Suppressor macrophage (primary cell): ENCODE measurements around the gene GAP43.

Experiments used
- DNase-seq, 4 experiments: peaks; one replicate each; pipeline ENCODE4 v3.0.0-alpha.2; 2020 to 2022

GAP43 gene

GRCh38 chr3:115627180-115628074 lies 4.1 kb downstream of the GAP43 start:
- no peak for DNase-seq

- no peak for DNase-seq
Measured at GRCh38 chr3:115628075-115628412, 4.7 kb downstream of the GAP43 start.

GRCh38 chr3:115630850-115631249 lies 7.5 kb downstream of the GAP43 start:
- no peak for DNase-seq

- DNase-seq, result no peak
Measured at GRCh38 chr3:115632026-115632425, 8.7 kb downstream of the GAP43 start.

- no peak for DNase-seq
Measured at GRCh38 chr3:115633467-115633866, 10.2 kb downstream of the GAP43 start.

- no peak for DNase-seq
Measured at GRCh38 chr3:115634052-115634451, 10.7 kb downstream of the GAP43 start.

- no peak for DNase-seq
Measured at GRCh38 chr3:115635406-115635805, 12.1 kb downstream of the GAP43 start.

GRCh38 chr3:115638241-115638640 lies 14.9 kb downstream of the GAP43 start:
- DNase-seq, result no peak

GRCh38 chr3:115638991-115639390 lies 15.7 kb downstream of the GAP43 start:
- no peak for DNase-seq

- no peak for DNase-seq
Measured at GRCh38 chr3:115644391-115644790, 21.1 kb downstream of the GAP43 start.

- no peak for DNase-seq
Measured at GRCh38 chr3:115646027-115646690, 22.8 kb downstream of the GAP43 start.

GRCh38 chr3:115648559-115648958 lies 25.2 kb downstream of the GAP43 start:
- no peak for DNase-seq

GRCh38 chr3:115651087-115651486 lies 27.8 kb downstream of the GAP43 start:
- DNase-seq, result peak; percentile 15 to 58 (median 53)

- no peak for DNase-seq
Measured at GRCh38 chr3:115651599-115651998, 28.3 kb downstream of the GAP43 start.

GRCh38 chr3:115652738-115653137 lies 29.4 kb downstream of the GAP43 start:
- peak in 2 of 4 experiments; percentile 41 to 50 for DNase-seq

- DNase-seq, result no peak
Measured at GRCh38 chr3:115655761-115656282, 32.5 kb downstream of the GAP43 start.

GRCh38 chr3:115657168-115657567 lies 33.9 kb downstream of the GAP43 start:
- DNase-seq, result no peak

GRCh38 chr3:115658032-115658336 lies 34.7 kb downstream of the GAP43 start:
- DNase-seq, result no peak

- DNase-seq, result peak; percentile 68 to 88 (median 78)
Measured at GRCh38 chr3:115658337-115659181, 35.2 kb downstream of the GAP43 start.

GRCh38 chr3:115659253-115660220 lies 36.2 kb downstream of the GAP43 start:
- DNase-seq, result no peak

- DNase-seq, result no peak
Measured at GRCh38 chr3:115660646-115661337, 37.5 kb downstream of the GAP43 start.
